ENCODE measurements around the gene TMEM8B. TPM values are rescaled to one million over a fixed set of nuclear protein-coding genes. Genes with fewer than 3 reads are reported as not detected.

The TMEM8B gene
- total RNA-seq, 1 experiment from 2014 or later, result 2.4 TPM

DNA sequence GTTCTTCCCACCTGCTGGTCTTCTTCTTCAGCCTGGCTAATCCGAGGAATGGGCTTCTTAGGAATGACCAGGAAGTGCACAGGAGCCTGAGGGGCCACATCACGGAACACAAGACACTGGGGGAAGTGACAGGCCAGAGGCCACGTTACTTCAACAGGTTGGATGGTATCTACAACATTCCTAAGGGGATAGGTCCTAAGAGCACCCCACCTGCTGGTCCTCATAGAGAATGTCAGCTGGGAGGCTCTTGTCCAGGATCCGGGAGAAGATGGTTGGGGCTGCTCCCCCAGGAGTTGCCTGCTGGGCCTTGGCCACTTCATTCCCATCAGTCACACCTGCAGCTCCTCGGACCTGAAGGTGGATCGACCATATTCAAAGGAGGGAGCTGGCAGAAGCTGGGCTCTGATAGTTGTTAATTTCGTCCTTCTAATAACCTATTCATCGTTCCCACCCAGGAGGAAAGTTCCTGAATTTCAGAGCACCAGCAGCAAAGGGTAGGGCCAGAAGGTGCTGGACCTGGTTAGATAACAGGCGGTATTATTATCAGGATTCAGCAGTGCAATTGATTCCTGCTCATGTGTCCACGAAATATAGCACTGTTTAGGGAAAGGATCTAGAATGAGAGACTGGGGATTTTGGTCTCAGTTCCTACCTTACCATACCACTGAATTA, 15.5 kb upstream of the TMEM8B start:
- POLR2A ChIA-PET (ENCODE audit: unreplicated experiment), result no interaction called here
- Histone ChIP-seq H3K9me3 (ENCODE audit: low read length) (no peaks in the 10 kb centered on the region), H3K27ac (ENCODE audit: low read length) (0 out of 2 replicates have a peak overlapping the region, but pooled peaks have one; percentile 81), H3K79me2 (ENCODE audit: low read length) (peaks cover 9% of the 10 kb centered on the region), H3K4me2 (ENCODE audit: low read length) (peak overlapping the region; percentile 99), H3K4me1 (ENCODE audit: insufficient read depth, low read length) (peaks cover 14% of the 10 kb centered on the region; the same call in 1 of the 2 replicates), H3K4me3 (ENCODE audit: low read length) (peak overlapping the region; percentile 86), H3K27me3 (ENCODE audit: low read length) (no peaks in the 10 kb centered on the region), H3K36me3 (ENCODE audit: low read depth, low read length) (no peaks in the 10 kb centered on the region), H3F3A (ENCODE audit: low read length, unreplicated experiment) (no peaks in the 10 kb centered on the region), H4K20me1 (ENCODE audit: low read length) (no peaks in the 10 kb centered on the region), H3K9ac (ENCODE audit: low read length) (0 out of 2 replicates have a peak overlapping the region, but pooled peaks have one; percentile 96), H2AFZ (ENCODE audit: low read length) (no peak overlapping the region), H3K9me2 (replicated peaks; ENCODE audit: low read length) (no peaks in the 10 kb centered on the region)
- ATAC-seq (no peak), DNase-seq (peak; percentile 46)
- CTCF ChIA-PET, result interaction anchor here (0.6 to 1.2 kb wide), 2 partner anchors 13 to 23 kb away, joined by 3 to 6 read pairs; no protein-coding TSS in a partner anchor
- BruUV-seq (replicated peaks), result TSS peak; percentile 64
- intact Hi-C loops (cut with micrococcal nuclease), result no loop called here
- no peak for TF ChIP-seq EZH2 (IDR thresholded peaks at IDR 0.05; ENCODE audit: low read length, unreplicated experiment)
- TF ChIP-seq, protein P1, sequence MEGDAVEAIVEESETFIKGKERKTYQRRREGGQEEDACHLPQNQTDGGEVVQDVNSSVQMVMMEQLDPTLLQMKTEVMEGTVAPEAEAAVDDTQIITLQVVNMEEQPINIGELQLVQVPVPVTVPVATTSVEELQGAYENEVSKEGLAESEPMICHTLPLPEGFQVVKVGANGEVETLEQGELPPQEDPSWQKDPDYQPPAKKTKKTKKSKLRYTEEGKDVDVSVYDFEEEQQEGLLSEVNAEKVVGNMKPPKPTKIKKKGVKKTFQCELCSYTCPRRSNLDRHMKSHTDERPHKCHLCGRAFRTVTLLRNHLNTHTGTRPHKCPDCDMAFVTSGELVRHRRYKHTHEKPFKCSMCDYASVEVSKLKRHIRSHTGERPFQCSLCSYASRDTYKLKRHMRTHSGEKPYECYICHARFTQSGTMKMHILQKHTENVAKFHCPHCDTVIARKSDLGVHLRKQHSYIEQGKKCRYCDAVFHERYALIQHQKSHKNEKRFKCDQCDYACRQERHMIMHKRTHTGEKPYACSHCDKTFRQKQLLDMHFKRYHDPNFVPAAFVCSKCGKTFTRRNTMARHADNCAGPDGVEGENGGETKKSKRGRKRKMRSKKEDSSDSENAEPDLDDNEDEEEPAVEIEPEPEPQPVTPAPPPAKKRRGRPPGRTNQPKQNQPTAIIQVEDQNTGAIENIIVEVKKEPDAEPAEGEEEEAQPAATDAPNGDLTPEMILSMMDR (conservative IDR thresholded peaks at IDR 0.05; ENCODE audit: low read depth, low read length), result peak; percentile 47

DNA sequence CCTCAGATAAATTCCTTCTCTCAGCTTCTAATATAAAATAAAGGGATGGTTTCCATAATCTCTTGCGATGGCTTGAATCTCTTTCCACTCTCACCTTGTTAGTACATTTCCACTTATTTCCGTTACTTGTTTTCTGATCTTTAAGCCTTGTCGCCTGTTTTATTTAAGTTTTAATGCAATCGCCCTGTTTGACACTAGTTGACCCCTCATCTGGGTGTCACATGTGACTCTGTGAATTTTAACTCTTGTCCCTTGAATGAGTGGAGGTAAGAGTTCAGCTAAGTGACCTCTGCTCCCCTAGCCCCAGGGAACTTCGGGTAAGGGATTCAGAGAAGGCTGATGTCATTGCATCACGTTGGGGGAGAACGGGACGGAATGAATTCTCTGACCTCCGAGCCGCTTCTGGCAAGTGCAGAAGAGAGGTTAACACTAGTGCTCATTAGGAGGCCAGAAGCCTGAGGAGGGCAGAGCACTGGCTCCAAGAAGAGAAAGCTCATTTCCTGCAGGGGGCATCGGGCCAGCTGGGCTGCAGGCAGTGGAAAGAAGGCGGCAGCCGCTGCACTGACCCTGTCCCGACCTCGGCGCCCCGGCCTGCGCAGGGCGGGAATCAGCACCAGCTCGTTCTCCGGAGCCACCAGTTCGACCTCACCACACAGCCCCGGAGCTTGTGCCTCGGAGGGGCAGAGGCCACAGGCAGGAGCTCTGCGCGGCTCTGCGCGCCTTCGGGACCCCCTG, 14.8 kb upstream of the TMEM8B start:
- H3K9me3 ChIP-seq (ENCODE audit: low read length), result no peaks in the 10 kb centered on the region
- ATAC-seq (peak; percentile 27), DNase-seq (peak; percentile 30)
- ChIA-PET POLR2A (ENCODE audit: unreplicated experiment) (no interaction called here), CTCF (interaction anchor here (0.6 to 1.2 kb wide), 3 partner anchors 12 to 24 kb away, joined by 3 to 6 read pairs (median 6); no protein-coding TSS in a partner anchor)
- peak overlapping the region; percentile 81 for H3K27ac ChIP-seq (ENCODE audit: low read length)
- peak overlapping the region; percentile 96 for H3K9ac ChIP-seq (ENCODE audit: low read length)
- no peaks in the 10 kb centered on the region for H3F3A ChIP-seq (ENCODE audit: low read length, unreplicated experiment)
- intact Hi-C loops (cut with micrococcal nuclease), result no loop called here
- peak overlapping the region; percentile 76 for H2AFZ ChIP-seq (ENCODE audit: low read length)
- peak overlapping the region; percentile 99 for H3K4me2 ChIP-seq (ENCODE audit: low read length)
- peak overlapping the region; percentile 86 for H3K4me3 ChIP-seq (ENCODE audit: low read length)
- no peaks in the 10 kb centered on the region for H3K27me3 ChIP-seq (ENCODE audit: low read length)
- peaks cover 9% of the 10 kb centered on the region for H3K79me2 ChIP-seq (ENCODE audit: low read length)
- H3K9me2 ChIP-seq (replicated peaks; ENCODE audit: low read length), result no peaks in the 10 kb centered on the region
- H3K4me1 ChIP-seq (ENCODE audit: insufficient read depth, low read length), result peaks cover 14% of the 10 kb centered on the region; the same call in 1 of the 2 replicates
- TF ChIP-seq, protein P1 (conservative IDR thresholded peaks at IDR 0.05; ENCODE audit: low read depth, low read length), result peak; percentile 33; the same call in 1 of the 2 replicates
- TF ChIP-seq EZH2 (IDR thresholded peaks at IDR 0.05; ENCODE audit: low read length, unreplicated experiment), result no peak
- H3K36me3 ChIP-seq (ENCODE audit: low read depth, low read length), result no peaks in the 10 kb centered on the region
- BruUV-seq (replicated peaks), result no TSS peak
- H4K20me1 ChIP-seq (ENCODE audit: low read length), result no peaks in the 10 kb centered on the region

Measured in PC-3 (cell line).